Measurements from ENCODE around the gene C1orf159.

Gene C1orf159

GRCh38 chr1:1115136-1115785 lies 628 bp downstream of the C1orf159 start:
- no peak overlapping the region for H3K27ac ChIP-seq
- peaks cover 35% of the 10 kb centered on the region for H3K27me3 ChIP-seq (ENCODE audit: insufficient read depth, low read depth)
- H3K4me2 ChIP-seq, result peak overlapping the region; percentile 54; the same call in 1 of the 2 replicates
- H3K36me3 ChIP-seq (ENCODE audit: insufficient read depth), result no peaks in the 10 kb centered on the region
- H3K4me3 ChIP-seq (IDR thresholded peaks at IDR 0.05; ENCODE audit: insufficient read depth, low read depth, low read length), result no peak overlapping the region
- H3K79me2 ChIP-seq (ENCODE audit: insufficient read depth, low read depth), result no peaks in the 10 kb centered on the region; the same call in 1 of the 2 replicates
- H3K4me1 ChIP-seq (ENCODE audit: low read depth, poor library complexity, severe bottlenecking), result peaks cover 7% of the 10 kb centered on the region
- no peak for TF ChIP-seq CTCF (conservative IDR thresholded peaks at IDR 0.05; ENCODE audit: low read depth, low read length)
- no peak overlapping the region for H2AFZ ChIP-seq (ENCODE audit: low read depth)
- H4K20me1 ChIP-seq (ENCODE audit: insufficient read depth), result no peaks in the 10 kb centered on the region
- no peak overlapping the region; the same call in 1 of the 2 replicates for H3K9ac ChIP-seq

GRCh38 chr1:1114431-1114830 lies 1.5 kb downstream of the C1orf159 start:
- Histone ChIP-seq H3K36me3 (ENCODE audit: insufficient read depth) (no peaks in the 10 kb centered on the region), H2AFZ (ENCODE audit: low read depth) (no peak overlapping the region), H3K9ac (no peak overlapping the region), H4K20me1 (ENCODE audit: insufficient read depth) (no peaks in the 10 kb centered on the region), H3K79me2 (ENCODE audit: insufficient read depth, low read depth) (no peaks in the 10 kb centered on the region; the same call in 1 of the 2 replicates), H3K4me3 (IDR thresholded peaks at IDR 0.05; ENCODE audit: insufficient read depth, low read depth, low read length) (no peak overlapping the region), H3K27ac (no peak overlapping the region), H3K4me1 (ENCODE audit: low read depth, poor library complexity, severe bottlenecking) (peaks cover 7% of the 10 kb centered on the region), H3K4me2 (no peak overlapping the region), H3K27me3 (ENCODE audit: insufficient read depth, low read depth) (peaks cover 27% of the 10 kb centered on the region)
- TF ChIP-seq CTCF (conservative IDR thresholded peaks at IDR 0.05; ENCODE audit: low read depth, low read length), result no peak

GRCh38 chr1:1112237-1112985 lies 3.5 kb downstream of the C1orf159 start:
- peaks cover 7% of the 10 kb centered on the region for H3K4me1 ChIP-seq (ENCODE audit: low read depth, poor library complexity, severe bottlenecking)
- no peaks in the 10 kb centered on the region for H3K36me3 ChIP-seq (ENCODE audit: insufficient read depth)
- H3K9ac ChIP-seq, result no peak overlapping the region
- no peaks in the 10 kb centered on the region for H4K20me1 ChIP-seq (ENCODE audit: insufficient read depth)
- no peak overlapping the region for H3K4me3 ChIP-seq (IDR thresholded peaks at IDR 0.05; ENCODE audit: insufficient read depth, low read depth, low read length)
- H3K4me2 ChIP-seq, result no peak overlapping the region
- no peak for TF ChIP-seq CTCF (conservative IDR thresholded peaks at IDR 0.05; ENCODE audit: low read depth, low read length)
- H2AFZ ChIP-seq (ENCODE audit: low read depth), result no peak overlapping the region
- peaks cover 7% of the 10 kb centered on the region for H3K27me3 ChIP-seq (ENCODE audit: insufficient read depth, low read depth)
- no peaks in the 10 kb centered on the region; the same call in 1 of the 2 replicates for H3K79me2 ChIP-seq (ENCODE audit: insufficient read depth, low read depth)
- no peak overlapping the region for H3K27ac ChIP-seq

GRCh38 chr1:1111516-1112236 lies 4.2 kb downstream of the C1orf159 start:
- H4K20me1 ChIP-seq (ENCODE audit: insufficient read depth), result no peaks in the 10 kb centered on the region
- peaks cover under 1% of the 10 kb centered on the region; the same call in 1 of the 2 replicates for H3K79me2 ChIP-seq (ENCODE audit: insufficient read depth, low read depth)
- H3K4me1 ChIP-seq (ENCODE audit: low read depth, poor library complexity, severe bottlenecking), result peaks cover 4% of the 10 kb centered on the region
- 0 out of 2 replicates have a peak, but pooled peaks cover 3% of the 10 kb centered on the region for H3K27me3 ChIP-seq (ENCODE audit: insufficient read depth, low read depth)
- H3K4me3 ChIP-seq (IDR thresholded peaks at IDR 0.05; ENCODE audit: insufficient read depth, low read depth, low read length), result no peak overlapping the region
- TF ChIP-seq CTCF (conservative IDR thresholded peaks at IDR 0.05; ENCODE audit: low read depth, low read length), result no peak
- H3K27ac ChIP-seq, result no peak overlapping the region
- H2AFZ ChIP-seq (ENCODE audit: low read depth), result no peak overlapping the region
- no peak overlapping the region for H3K4me2 ChIP-seq
- H3K9ac ChIP-seq, result no peak overlapping the region
- H3K36me3 ChIP-seq (ENCODE audit: insufficient read depth), result no peaks in the 10 kb centered on the region

Measured in KMS-11 (cell line).